Karpas-422 (cell line): ENCODE data around the gene BLCAP. TPM values are rescaled to one million over a fixed set of nuclear protein-coding genes. Genes with fewer than 3 reads are reported as not detected.
A peak's percentile ranks its signal among the peaks of the same experiment; 100 is the strongest.

ENCODE experiments used
- DNase-seq: peaks from one replicate; pipeline ENCODE4 v3.0.0-alpha.2; 2015
- H2AFZ ChIP-seq: fragments of 200-600 bp; sonication (generic); 2 replicates; pipeline ENCODE4 v1.6.1; 2014; ENCODE audit warnings: antibody characterized with exemption, low read length, mixed read lengths
- H3K27ac ChIP-seq: fragments of 200-600 bp; sonication (generic); 2 replicates; pipeline ENCODE4 v1.5.1; 2014; ENCODE audit warnings: mild to moderate bottlenecking, low read length, moderate library complexity
- H3K27me3 ChIP-seq: fragments of 200-600 bp; sonication (generic); 2 replicates; pipeline ENCODE4 v1.6.1; 2014; ENCODE audit warnings: low read length, mixed read lengths
- H3K36me3 ChIP-seq: fragments of 200-600 bp; sonication (generic); 2 replicates; pipeline ENCODE4 v1.6.1; 2014; ENCODE audit warnings: low read length, mixed read lengths; ENCODE audit not compliant: insufficient read depth
- H3K4me1 ChIP-seq: fragments of 200-600 bp; sonication (generic); 2 replicates; pipeline ENCODE4 v1.6.1; 2014; ENCODE audit warnings: mild to moderate bottlenecking, low read length, mixed read lengths
- H3K4me2 ChIP-seq: fragments of 200-600 bp; sonication (generic); 2 replicates; pipeline ENCODE4 v1.6.1; 2014; ENCODE audit warnings: low read length, low read depth, mild to moderate bottlenecking; ENCODE audit not compliant: poor library complexity, severe bottlenecking
- H3K4me3 ChIP-seq: fragments of 200-600 bp; sonication (generic); 2 replicates; pipeline ENCODE4 v1.5.1; 2014; ENCODE audit warnings: mild to moderate bottlenecking, antibody characterized with exemption, low read length, mixed read lengths
- H3K79me2 ChIP-seq: fragments of 200-600 bp; sonication (generic); 2 replicates; pipeline ENCODE4 v1.6.1; 2014; ENCODE audit warnings: mild to moderate bottlenecking, low read length, mixed read lengths
- H3K9ac ChIP-seq: fragments of 200-600 bp; sonication (generic); 2 replicates; pipeline ENCODE4 v1.6.0; 2014; ENCODE audit warnings: low read length
- H3K9me2 ChIP-seq: fragments of 200-600 bp; sonication (generic), shearing (Covaris generic); replicated peaks from 2 replicates; pipeline ENCODE4 v1.6.0; 2014; ENCODE audit warnings: mild to moderate bottlenecking, low read length, moderate library complexity; ENCODE audit not compliant: insufficient read depth
- H3K9me3 ChIP-seq: fragments of 300-700, 200-600 bp; sonication (generic); 2 replicates; pipeline ENCODE4 v1.6.1; 2014; ENCODE audit warnings: low read length, mixed read lengths
- H4K20me1 ChIP-seq: fragments of 200-600 bp; sonication (generic); 2 replicates; pipeline ENCODE4 v1.6.1; 2014; ENCODE audit warnings: mild to moderate bottlenecking, antibody characterized with exemption, low read length, low read depth; ENCODE audit not compliant: insufficient read depth
- total RNA-seq: library from RNA; depleted of rRNA; stranded (reverse); fragments of >200 nt; shearing (Covaris generic); gene quantifications from 2 replicates; pipeline ENCODE4 v1.2.3, GENCODE V29; 2014; ENCODE audit warnings: low replicate concordance

BLCAP gene
- total RNA-seq, 1 experiment from 2014 or later: 119 TPM

DNA sequence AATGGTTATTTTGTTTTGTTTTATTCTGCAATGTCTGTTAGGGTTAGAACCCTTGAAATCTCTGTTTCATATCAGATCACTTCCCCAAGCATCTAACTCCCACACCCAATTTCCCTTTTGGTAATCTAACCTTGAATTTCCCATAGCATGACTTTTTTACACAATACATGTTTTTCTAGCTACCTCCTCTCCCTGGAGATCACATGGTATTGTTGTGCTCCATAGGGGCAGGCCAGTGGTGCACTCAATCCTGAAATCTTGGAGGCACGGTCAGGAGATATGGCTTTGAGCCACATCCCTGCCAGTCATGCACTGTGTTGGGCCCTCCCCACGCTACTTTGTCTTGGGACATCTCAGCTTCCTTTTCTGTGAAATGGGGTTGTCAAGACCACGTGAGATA, 43.3 kb downstream of the BLCAP start:
- H3K27me3 ChIP-seq: no peaks in the 10 kb centered on the region
- no peaks in the 10 kb centered on the region for H3K9me2 ChIP-seq
- no peak overlapping the region for H3K9ac ChIP-seq
- no peaks in the 10 kb centered on the region for H3K79me2 ChIP-seq
- H3K27ac ChIP-seq: peak overlapping the region; percentile 89
- no peaks in the 10 kb centered on the region for H3K36me3 ChIP-seq
- DNase-seq: no peak
- peaks cover 70% of the 10 kb centered on the region for H3K4me1 ChIP-seq
- no peak overlapping the region for H3K4me3 ChIP-seq
- no peak overlapping the region for H3K4me2 ChIP-seq
- H4K20me1 ChIP-seq: no peaks in the 10 kb centered on the region
- H3K9me3 ChIP-seq: no peaks in the 10 kb centered on the region
- no peak overlapping the region for H2AFZ ChIP-seq

DNA sequence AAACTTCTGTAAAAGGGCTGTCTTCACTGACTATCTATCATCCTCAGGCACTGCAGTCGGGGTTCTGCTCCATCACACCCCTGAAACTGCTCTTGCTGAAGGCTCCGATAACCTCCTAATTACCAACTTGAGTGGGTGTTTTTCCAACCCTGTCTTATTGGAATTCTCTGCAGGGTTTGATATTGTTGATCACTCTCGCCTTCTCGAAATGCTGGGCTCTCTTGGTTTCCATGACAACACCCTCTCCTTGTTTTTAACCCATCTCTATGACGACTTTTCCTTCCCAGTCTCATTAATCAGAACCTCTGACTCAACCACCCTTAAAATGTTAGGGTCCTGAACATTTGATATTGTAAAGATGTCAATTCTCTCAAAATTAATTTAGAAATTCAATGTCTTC, 46.1 kb downstream of the BLCAP start:
- Histone ChIP-seq H3K9ac (no peak overlapping the region), H3K79me2 (no peaks in the 10 kb centered on the region), H3K4me3 (no peak overlapping the region), H3K36me3 (no peaks in the 10 kb centered on the region), H3K27me3 (no peaks in the 10 kb centered on the region), H2AFZ (0 out of 2 replicates have a peak overlapping the region, but pooled peaks have one; percentile 51), H3K9me2 (no peaks in the 10 kb centered on the region), H3K4me2 (peak overlapping the region; percentile 62), H3K4me1 (peaks cover 55% of the 10 kb centered on the region), H3K9me3 (no peaks in the 10 kb centered on the region), H4K20me1 (no peaks in the 10 kb centered on the region), H3K27ac (peak overlapping the region; percentile 89; the same call in 1 of the 2 replicates)
- DNase-seq: no peak

- H3K9me3 ChIP-seq: no peaks in the 10 kb centered on the region
- H3K4me2 ChIP-seq: no peak overlapping the region
- no peaks in the 10 kb centered on the region for H3K9me2 ChIP-seq
- no peak overlapping the region for H3K9ac ChIP-seq
- H3K79me2 ChIP-seq: no peaks in the 10 kb centered on the region
- H2AFZ ChIP-seq: peak overlapping the region; percentile 49; the same call in 1 of the 2 replicates
- H4K20me1 ChIP-seq: no peaks in the 10 kb centered on the region
- DNase-seq: no peak
- no peak overlapping the region for H3K27ac ChIP-seq
- peaks cover 48% of the 10 kb centered on the region for H3K4me1 ChIP-seq
- no peaks in the 10 kb centered on the region for H3K27me3 ChIP-seq
- no peak overlapping the region for H3K4me3 ChIP-seq
- no peaks in the 10 kb centered on the region for H3K36me3 ChIP-seq
These were observed 46.8 kb downstream of the BLCAP start for GRCh38 chr20:37480919-37481318.

GRCh38 chr20:37479925-37480691, 47.6 kb downstream of the BLCAP start:
- no peak for DNase-seq
- H3K4me1 ChIP-seq: peaks cover 47% of the 10 kb centered on the region

GRCh38 chr20:37479266-37479665, 48.4 kb downstream of the BLCAP start:
- Histone ChIP-seq H3K4me1 (peaks cover 47% of the 10 kb centered on the region), H4K20me1 (no peaks in the 10 kb centered on the region), H3K9me2 (no peaks in the 10 kb centered on the region), H3K27me3 (no peaks in the 10 kb centered on the region), H3K4me2 (no peak overlapping the region), H3K36me3 (no peaks in the 10 kb centered on the region), H3K4me3 (no peak overlapping the region), H3K9me3 (no peaks in the 10 kb centered on the region), H2AFZ (no peak overlapping the region), H3K27ac (no peak overlapping the region), H3K79me2 (no peaks in the 10 kb centered on the region), H3K9ac (no peak overlapping the region)
- DNase-seq: no peak

More at GRCh38 chr20:37479925-37480691, 47.6 kb downstream of the BLCAP start:
- H3K4me3 ChIP-seq: no peak overlapping the region
- no peaks in the 10 kb centered on the region for H4K20me1 ChIP-seq
- no peaks in the 10 kb centered on the region for H3K9me3 ChIP-seq
- H3K9me2 ChIP-seq: no peaks in the 10 kb centered on the region
- H3K27ac ChIP-seq: no peak overlapping the region
- H3K79me2 ChIP-seq: no peaks in the 10 kb centered on the region
- no peak overlapping the region for H3K9ac ChIP-seq
- H3K4me2 ChIP-seq: no peak overlapping the region
- H3K27me3 ChIP-seq: no peaks in the 10 kb centered on the region
- no peaks in the 10 kb centered on the region for H3K36me3 ChIP-seq
- no peak overlapping the region for H2AFZ ChIP-seq

DNA sequence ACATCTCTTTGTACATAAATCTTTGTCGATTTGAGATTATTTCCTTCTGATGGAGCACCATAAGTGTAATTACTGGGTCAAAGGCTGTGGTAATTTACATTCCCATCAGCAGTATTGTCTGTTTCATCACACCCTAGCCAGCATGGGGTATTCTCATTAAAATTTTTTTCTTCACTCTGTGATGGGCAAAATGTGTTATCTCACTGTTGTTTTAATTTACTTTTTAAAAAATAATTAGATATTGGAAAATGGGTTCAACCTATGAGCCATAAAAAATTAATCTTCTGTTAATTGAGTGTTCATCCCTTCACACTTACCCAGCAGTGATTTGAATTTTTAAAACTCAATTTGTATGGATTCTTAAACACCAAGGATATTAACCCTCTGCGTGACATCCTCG, 50.6 kb downstream of the BLCAP start:
- Histone ChIP-seq H3K4me2 (no peak overlapping the region), H3K9ac (no peak overlapping the region), H3K27ac (no peak overlapping the region), H3K9me2 (no peaks in the 10 kb centered on the region), H4K20me1 (no peaks in the 10 kb centered on the region), H3K79me2 (no peaks in the 10 kb centered on the region), H3K4me1 (peaks cover 35% of the 10 kb centered on the region), H3K36me3 (no peaks in the 10 kb centered on the region), H3K27me3 (no peaks in the 10 kb centered on the region), H2AFZ (no peak overlapping the region), H3K9me3 (no peaks in the 10 kb centered on the region), H3K4me3 (no peak overlapping the region)
- DNase-seq: no peak

- no peak overlapping the region for H3K4me3 ChIP-seq
These were observed 52.4 kb downstream of the BLCAP start for GRCh38 chr20:37475252-37475651.

GRCh38 chr20:37474386-37474785, 53.3 kb downstream of the BLCAP start:
- H3K4me3 ChIP-seq: no peak overlapping the region
- no peak overlapping the region for H3K9ac ChIP-seq
- no peaks in the 10 kb centered on the region for H3K9me3 ChIP-seq
- no peaks in the 10 kb centered on the region for H3K27me3 ChIP-seq
- H3K27ac ChIP-seq: no peak overlapping the region
- H3K4me2 ChIP-seq: no peak overlapping the region
- H2AFZ ChIP-seq: no peak overlapping the region
- H3K9me2 ChIP-seq: no peaks in the 10 kb centered on the region
- no peaks in the 10 kb centered on the region for H3K36me3 ChIP-seq
- no peaks in the 10 kb centered on the region for H4K20me1 ChIP-seq
- no peak for DNase-seq
- no peaks in the 10 kb centered on the region for H3K79me2 ChIP-seq
- H3K4me1 ChIP-seq: peaks cover 21% of the 10 kb centered on the region

More at GRCh38 chr20:37475252-37475651, 52.4 kb downstream of the BLCAP start:
- Histone ChIP-seq H3K9me3 (no peaks in the 10 kb centered on the region), H3K27ac (no peak overlapping the region), H3K36me3 (no peaks in the 10 kb centered on the region), H4K20me1 (no peaks in the 10 kb centered on the region), H3K4me1 (peaks cover 21% of the 10 kb centered on the region), H3K79me2 (no peaks in the 10 kb centered on the region), H3K9ac (no peak overlapping the region), H3K9me2 (no peaks in the 10 kb centered on the region), H3K4me2 (no peak overlapping the region), H3K27me3 (no peaks in the 10 kb centered on the region), H2AFZ (no peak overlapping the region)
- peak; percentile 73 for DNase-seq
